ENCODE measurements around the gene ARID3A. TPM values are rescaled to one million over a fixed set of nuclear protein-coding genes. Genes with fewer than 3 reads are reported as not detected.
"Not testable (repeated sequence)": the region's sequence is repeated elsewhere in the genome, so short reads cannot be mapped to it uniquely, and the experiment has no call there.

The ARID3A gene
- total RNA-seq, 2 experiments from 2014 or later, result 28.5 to 30.6 TPM

DNA sequence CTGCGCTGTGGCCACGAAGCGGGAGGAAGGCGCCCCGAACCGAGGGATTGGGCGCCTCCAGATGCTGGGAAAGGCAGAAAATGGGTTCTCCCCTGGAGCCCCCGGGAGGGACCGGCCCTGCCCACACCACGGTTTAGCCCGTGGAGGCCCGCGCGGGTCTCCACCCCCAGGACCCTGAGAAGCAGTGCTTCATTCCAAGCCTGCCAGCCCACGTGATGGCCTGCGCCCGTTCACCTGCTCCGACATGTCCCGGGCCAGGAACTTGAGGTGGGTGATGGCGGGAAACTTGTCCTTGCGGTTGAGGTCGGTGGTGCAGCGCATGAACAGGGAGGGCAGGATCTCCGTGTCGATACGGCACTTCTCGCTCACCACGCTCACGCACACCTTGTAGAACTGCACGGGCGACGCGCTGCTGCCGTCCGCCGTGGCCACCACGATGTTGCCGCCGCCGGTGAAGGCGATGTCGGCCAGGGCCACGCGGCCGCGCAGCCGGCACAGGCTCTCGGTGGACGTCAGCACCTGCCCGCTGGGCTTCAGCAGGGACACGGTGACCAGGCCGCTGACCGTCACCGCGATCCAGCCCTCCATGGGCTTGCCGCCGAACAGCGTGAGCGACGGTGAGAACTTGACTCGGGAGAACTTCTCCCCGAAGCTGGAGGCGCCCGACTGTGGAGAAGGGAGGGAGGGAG is 40.2 kb upstream of the ARID3A start:
- Mint-ChIP-seq H3K27ac (no peak overlapping the region), H3K9me3 (no peaks in the 10 kb centered on the region)
- POLR2A ChIA-PET, result no interaction called here

DNA sequence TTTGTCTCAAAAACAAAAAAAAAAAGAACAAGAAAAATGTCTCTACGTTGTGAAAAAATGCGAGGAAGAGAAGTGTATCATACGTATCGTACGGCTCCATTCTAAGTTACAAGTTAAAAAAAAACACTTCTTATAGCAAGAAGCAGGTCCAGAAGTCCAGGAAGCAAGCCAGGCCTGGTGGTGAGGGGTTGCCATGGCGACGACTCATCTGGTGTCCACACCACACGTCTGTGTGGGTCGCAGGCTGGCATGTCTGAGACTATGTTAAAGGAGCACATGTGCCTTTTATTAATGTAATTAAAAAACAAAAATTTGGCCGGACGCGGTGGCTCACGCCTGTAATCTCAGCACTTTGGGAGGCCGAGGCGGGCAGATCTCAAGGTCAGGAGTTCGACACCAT is 38.8 kb upstream of the ARID3A start:
- H3K36me3 Mint-ChIP-seq, result peaks cover 10% of the 10 kb centered on the region
- no peaks in the 10 kb centered on the region for H3K27me3 Mint-ChIP-seq
- ChIA-PET POLR2A (interaction anchor here (0.7 kb wide), 1 partner anchor 100 kb away, joined by 3 read pairs; no protein-coding TSS in a partner anchor), CTCF (no interaction called here)
- no peak overlapping the region for H3K27ac Mint-ChIP-seq
- H3K9me3 Mint-ChIP-seq, result no peaks in the 10 kb centered on the region
- H3K4me3 Mint-ChIP-seq, result no peak overlapping the region
- peaks cover 3% of the 10 kb centered on the region for H3K4me1 Mint-ChIP-seq (ENCODE audit: low read depth)
- DNase-seq, result no peak
- intact Hi-C loops (cut with micrococcal nuclease), result no loop called here

More for the DNA sequence above, 40.2 kb upstream of the ARID3A start:
- Mint-ChIP-seq H3K4me3 (no peak overlapping the region), H3K4me1 (ENCODE audit: low read depth) (no peaks in the 10 kb centered on the region), H3K27me3 (no peaks in the 10 kb centered on the region), H3K36me3 (peaks cover 12% of the 10 kb centered on the region)
- CTCF ChIA-PET, result no interaction called here
- intact Hi-C loops (cut with micrococcal nuclease), result no loop called here
- no peak for DNase-seq

- peaks cover 3% of the 10 kb centered on the region for H3K4me1 Mint-ChIP-seq (ENCODE audit: low read depth)
- no peak overlapping the region for H3K4me3 Mint-ChIP-seq
- H3K27me3 Mint-ChIP-seq, result no peaks in the 10 kb centered on the region
- intact Hi-C loops (cut with micrococcal nuclease), result no loop called here
- H3K9me3 Mint-ChIP-seq, result no peaks in the 10 kb centered on the region
- ChIA-PET CTCF (no interaction called here), POLR2A (interaction anchor here (0.7 kb wide), 1 partner anchor 100 kb away, joined by 3 read pairs; no protein-coding TSS in a partner anchor)
- no peak for DNase-seq
- peaks cover 10% of the 10 kb centered on the region for H3K36me3 Mint-ChIP-seq
- H3K27ac Mint-ChIP-seq, result no peak overlapping the region
Observed at GRCh38 chr19:887599-887998, 38.2 kb upstream of the ARID3A start.

- no peak overlapping the region for H3K27ac Mint-ChIP-seq
- peaks cover 14% of the 10 kb centered on the region for H3K36me3 Mint-ChIP-seq
- intact Hi-C loops (cut with micrococcal nuclease), result no loop called here
- peaks cover 11% of the 10 kb centered on the region for H3K4me1 Mint-ChIP-seq (ENCODE audit: low read depth)
- H3K27me3 Mint-ChIP-seq, result peaks cover 3% of the 10 kb centered on the region
- CTCF ChIA-PET, result interaction anchor here (0.9 kb wide), 1 partner anchor 25 kb away, joined by 3 read pairs; no protein-coding TSS in a partner anchor
- POLR2A ChIA-PET, result no interaction called here
- H3K4me3 Mint-ChIP-seq, result no peak overlapping the region
- no peaks in the 10 kb centered on the region for H3K9me3 Mint-ChIP-seq
- no peak for DNase-seq
Observed at GRCh38 chr19:888581-889385, 37.1 kb upstream of the ARID3A start.

- Mint-ChIP-seq H3K9me3 (no peaks in the 10 kb centered on the region), H3K27me3 (peaks cover 3% of the 10 kb centered on the region), H3K36me3 (peaks cover 14% of the 10 kb centered on the region), H3K4me1 (ENCODE audit: low read depth) (peaks cover 11% of the 10 kb centered on the region), H3K27ac (no peak overlapping the region), H3K4me3 (no peak overlapping the region)
- intact Hi-C loops (cut with micrococcal nuclease), result no loop called here
- ChIA-PET POLR2A (no interaction called here), CTCF (interaction anchor here (0.9 kb wide), 1 partner anchor 26 kb away, joined by 3 read pairs; no protein-coding TSS in a partner anchor)
- no peak for DNase-seq
Observed at GRCh38 chr19:889662-890295, 36.1 kb upstream of the ARID3A start.

GRCh38 chr19:890831-891230 is 35.0 kb upstream of the ARID3A start:
- peaks cover 11% of the 10 kb centered on the region for H3K36me3 Mint-ChIP-seq
- H3K4me1 Mint-ChIP-seq (ENCODE audit: low read depth), result peaks cover 11% of the 10 kb centered on the region
- intact Hi-C loops (cut with micrococcal nuclease), result no loop called here
- no peak overlapping the region for H3K27ac Mint-ChIP-seq
- no peaks in the 10 kb centered on the region for H3K9me3 Mint-ChIP-seq
- H3K4me3 Mint-ChIP-seq, result peak overlapping the region; percentile 52
- ChIA-PET POLR2A (no interaction called here), CTCF (no interaction called here)
- peaks cover 3% of the 10 kb centered on the region for H3K27me3 Mint-ChIP-seq
- DNase-seq, result no peak

GRCh38 chr19:891421-892200 is 34.2 kb upstream of the ARID3A start:
- H3K9me3 Mint-ChIP-seq, H3K27me3 Mint-ChIP-seq, DNase-seq, CTCF ChIA-PET: not testable (repeated sequence)
- Mint-ChIP-seq H3K36me3 (peaks cover 13% of the 10 kb centered on the region), H3K4me3 (peak overlapping the region; percentile 78), H3K27ac (peak overlapping the region; percentile 18), H3K4me1 (ENCODE audit: low read depth) (peaks cover 11% of the 10 kb centered on the region)
- intact Hi-C loops (cut with micrococcal nuclease), result loop anchor here (2.0 kb wide), 1 partner anchor 19 kb away; no protein-coding TSS in a partner anchor
- POLR2A ChIA-PET, result interaction anchor here (2.0 kb wide), 1 partner anchor 17 kb away, joined by 7 read pairs; no protein-coding TSS in a partner anchor

- CTCF ChIA-PET, result interaction anchor here (1.0 to 1.2 kb wide), 4 partner anchors 29 to 92 kb away, joined by 4 to 5 read pairs (median 5); partner anchors contain the start of gene WDR18
- no peaks in the 10 kb centered on the region for H3K9me3 Mint-ChIP-seq
Observed at GRCh38 chr19:892243-892893, 33.5 kb upstream of the ARID3A start.

DNA sequence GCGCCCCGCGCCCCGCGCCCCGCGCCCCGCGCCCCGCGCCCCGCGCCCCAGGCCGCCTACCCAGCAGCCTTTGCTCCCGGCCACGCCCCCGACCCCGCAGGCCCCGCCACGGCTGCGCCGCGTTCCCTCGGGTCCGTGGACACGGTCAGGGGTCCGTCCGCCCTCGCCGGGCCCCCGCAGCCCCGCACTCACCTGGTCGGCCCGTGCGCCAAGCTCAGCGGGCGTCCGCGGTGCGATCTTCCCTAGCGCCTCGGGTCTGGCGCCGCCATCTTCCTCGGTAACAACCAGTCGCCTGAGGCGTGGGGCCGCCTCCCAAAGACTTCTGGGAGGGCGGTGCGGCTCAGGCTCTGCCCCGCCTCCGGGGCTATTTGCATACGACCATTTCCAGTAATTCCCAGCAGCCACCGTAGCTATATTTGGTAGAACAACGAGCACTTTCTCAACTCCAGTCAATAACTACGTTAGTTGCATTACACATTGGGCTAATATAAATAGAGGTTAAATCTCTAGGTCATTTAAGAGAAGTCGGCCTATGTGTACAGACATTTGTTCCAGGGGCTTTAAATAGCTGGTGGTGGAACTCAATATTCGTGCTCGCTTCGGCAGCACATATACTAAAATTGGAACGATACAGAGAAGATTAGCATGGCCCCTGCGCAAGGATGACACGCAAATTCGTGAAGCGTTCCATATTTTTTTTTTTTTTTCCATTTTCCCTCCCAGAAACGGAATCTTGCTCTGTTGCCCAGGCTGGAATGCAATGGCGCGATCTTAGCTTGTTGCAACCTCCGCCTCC is 32.7 kb upstream of the ARID3A start, which contains the start of the genes MED16 and RNU6-9:
Gene MED16, minus strand, starts transcription at position 294 of the 796 bp plus-strand sequence. CDS start 2,056 bp downstream, outside the sequence.
Gene RNU6-9, plus strand, starts transcription at position 591 of the 796 bp plus-strand sequence.
- DNase-seq, result peak; percentile 93
- Mint-ChIP-seq H3K27ac (peak within 1 kb of the TSS; percentile 99), H3K4me3 (peak within 1 kb of the TSS; percentile 83), H3K4me1 (ENCODE audit: low read depth) (peaks cover 11% of the 10 kb centered on the region), H3K36me3 (peaks cover 16% of the 10 kb centered on the region), H3K27me3 (peaks cover 3% of the 10 kb centered on the region), H3K9me3 (no peaks in the 10 kb centered on the region)
- CTCF ChIA-PET, result interaction anchor here (0.7 to 1.2 kb wide), 6 partner anchors 30 to 933 kb away, joined by 3 to 5 read pairs (median 4); partner anchors contain the start of gene WDR18
- POLR2A ChIA-PET, result interaction anchor here (0.9 to 2.0 kb wide), 4 partner anchors 9 to 27 kb away, joined by 3 to 7 read pairs (median 5); partner anchors contain the start of gene R3HDM4
- intact Hi-C loops (cut with micrococcal nuclease), result loop anchor here (1.0 to 2.0 kb wide), 3 partner anchors 16 to 96 kb away; partner anchors contain the start of gene PTBP1

More at GRCh38 chr19:892243-892893, 33.5 kb upstream of the ARID3A start:
- no peak for DNase-seq
- Mint-ChIP-seq H3K4me1 (ENCODE audit: low read depth) (peaks cover 11% of the 10 kb centered on the region), H3K27ac (peak overlapping the region; percentile 74), H3K36me3 (peaks cover 19% of the 10 kb centered on the region), H3K4me3 (peak overlapping the region; percentile 78), H3K27me3 (peaks cover 3% of the 10 kb centered on the region)
- intact Hi-C loops (cut with micrococcal nuclease), result loop anchor here (2.0 kb wide), 1 partner anchor 20 kb away; no protein-coding TSS in a partner anchor
- POLR2A ChIA-PET, result interaction anchor here (0.9 to 2.0 kb wide), 3 partner anchors 10 to 21 kb away, joined by 3 to 7 read pairs (median 5); partner anchors contain the start of gene R3HDM4

- ChIA-PET CTCF (no interaction called here), POLR2A (no interaction called here)
- Mint-ChIP-seq H3K27me3 (peaks cover 3% of the 10 kb centered on the region), H3K9me3 (no peaks in the 10 kb centered on the region), H3K4me1 (ENCODE audit: low read depth) (peaks cover 16% of the 10 kb centered on the region), H3K36me3 (peaks cover 16% of the 10 kb centered on the region), H3K4me3 (no peak overlapping the region), H3K27ac (no peak overlapping the region)
- intact Hi-C loops (cut with micrococcal nuclease), result no loop called here
- DNase-seq, result no peak
Observed at GRCh38 chr19:896434-896833, 29.4 kb upstream of the ARID3A start.

Measured in activated CD4-positive, alpha-beta memory T cell treated with anti-CD3 and anti-CD28 coated beads for 36 hours (primary cell).